SK-N-SH (cell line): Measurements from ENCODE around the gene MEGF6. TPM values are rescaled to one million over a fixed set of nuclear protein-coding genes. Genes with fewer than 3 reads are reported as not detected.

Experiments
- CTCF ChIA-PET: fragments of 300-600, 350-600 bp; formaldehyde crosslinking; extraction: SDS; loops from one replicate; lab custom pipeline; 2021; lab: Yijun Ruan, JAX
- POLR2A ChIA-PET: fragments of 350-600 bp; sonication (Branson Sonifier 250); formaldehyde crosslinking; extraction: SDS; loops from one replicate; lab custom pipeline; 2020; ENCODE audit warnings: antibody characterized with exemption, inconsistent platforms; lab: Yijun Ruan, JAX
- DNase-seq: peaks from one replicate; pipeline ENCODE4 v3.0.0; 2012
- H2AFZ ChIP-seq: fragments of 200-600 bp; sonication (generic); 2 replicates; pipeline ENCODE4 v1.8.1; 2016; ENCODE audit warnings: antibody characterized with exemption, mild to moderate bottlenecking, low read depth
- H3F3A ChIP-seq: fragments of 200-600 bp; sonication (generic); replicated peaks from 2 replicates; pipeline ENCODE3; 2016; ENCODE audit warnings: antibody characterized with exemption, mild to moderate bottlenecking; ENCODE audit not compliant: insufficient read depth
- H3K27ac ChIP-seq, 2 experiments: fragments of 200-500 bp in 1 of 2; fragments of 200-600 bp in 1 of 2; sonication (Bioruptor generic) in 1 of 2; sonication (generic), shearing (Covaris generic) in 1 of 2; 2 replicates each; pipeline versions ENCODE4 v1.5.1 to v1.6.1; 2014 to 2016; ENCODE audit warnings: low read depth in 2 of 2, inconsistent platforms in 1 of 2, low read length in 1 of 2, mild to moderate bottlenecking in 1 of 2, mixed read lengths in 1 of 2
- H3K27me3 ChIP-seq: fragments of 200-600 bp; sonication (generic), shearing (Covaris generic); 2 replicates; pipeline ENCODE4 v1.6.1; 2016; ENCODE audit warnings: mixed run types; ENCODE audit not compliant: insufficient read depth
- H3K36me3 ChIP-seq, 2 experiments: fragments of 200-500 bp in 1 of 2; fragments of 200-600 bp in 1 of 2; sonication (Bioruptor generic) in 1 of 2; sonication (generic) in 1 of 2; replicated peaks in 1 of 2; 2 replicates each; pipeline versions ENCODE3 to v1.5.1; 2014 to 2016; ENCODE audit warnings: low read length in 1 of 2, mild to moderate bottlenecking in 1 of 2; ENCODE audit not compliant: insufficient read depth in 2 of 2, control insufficient read depth in 1 of 2
- H3K4me1 ChIP-seq, 2 experiments: fragments of 200-500 bp in 1 of 2; fragments of 200-600 bp in 1 of 2; sonication (Bioruptor generic) in 1 of 2; sonication (generic), shearing (Covaris generic) in 1 of 2; 2 replicates each; pipeline versions ENCODE4 v1.5.1 to v1.6.1; 2014 to 2016; ENCODE audit warnings: low read depth in 1 of 2, low read length in 1 of 2, mixed run types in 1 of 2; ENCODE audit not compliant: insufficient read depth in 2 of 2, control insufficient read depth in 1 of 2
- H3K4me2 ChIP-seq: fragments of 200-600 bp; sonication (generic), shearing (Covaris generic); 2 replicates; pipeline ENCODE4 v1.6.1; 2017; ENCODE audit warnings: mixed run types
- H3K4me3 ChIP-seq, 2 experiments: fragments of 200-500 bp in 1 of 2; fragments of 200-600 bp in 1 of 2; sonication (Bioruptor generic) in 1 of 2; sonication (generic), shearing (Covaris generic) in 1 of 2; 2 replicates each; pipeline versions ENCODE4 v1.5.1 to v1.8.1; 2014 to 2016; ENCODE audit warnings: low read depth in 2 of 2, inconsistent platforms in 1 of 2, low read length in 1 of 2, mild to moderate bottlenecking in 1 of 2, mixed read lengths in 1 of 2, moderate library complexity in 1 of 2
- H3K79me2 ChIP-seq: fragments of 200-600 bp; sonication (generic); 2 replicates; pipeline ENCODE4 v1.8.1; 2017; ENCODE audit warnings: mild to moderate bottlenecking; ENCODE audit not compliant: insufficient read depth
- H3K9ac ChIP-seq: fragments of 200-600 bp; sonication (generic); 2 replicates; pipeline ENCODE4 v1.6.1; 2017; ENCODE audit warnings: mixed run types
- H3K9me2 ChIP-seq: fragments of 200-600 bp; sonication (generic); 2 replicates; pipeline ENCODE4 v1.6.1; 2017; ENCODE audit warnings: mixed run types
- H3K9me3 ChIP-seq: fragments of 200-600 bp; sonication (generic); 2 replicates; pipeline ENCODE4 v1.6.1; 2017; ENCODE audit warnings: mixed run types, mild to moderate bottlenecking, moderate library complexity
- H4K20me1 ChIP-seq: fragments of 200-600 bp; sonication (generic); 2 replicates; pipeline ENCODE4 v1.6.1; 2017; ENCODE audit warnings: mild to moderate bottlenecking, mixed run types; ENCODE audit not compliant: insufficient read depth
- EP300 ChIP-seq, 2 experiments: IDR thresholded peaks; 2 replicates each; pipeline versions ENCODE4 v1.4.0 to v1.6.1; 2012; ENCODE audit warnings: borderline replicate concordance in 1 of 2, low read depth in 1 of 2, low read length in 1 of 2
- FOSL2 ChIP-seq: IDR thresholded peaks from 2 replicates; pipeline ENCODE4 v1.4.0; 2012; ENCODE audit warnings: low read depth, mild to moderate bottlenecking, moderate library complexity, borderline replicate concordance
- FOXM1 ChIP-seq: IDR thresholded peaks from 2 replicates; pipeline ENCODE4 v1.4.0; 2012; ENCODE audit warnings: low read depth, mild to moderate bottlenecking
- GATA2 ChIP-seq: sonication (generic); formaldehyde crosslinking; IDR thresholded peaks from 2 replicates; pipeline ENCODE4 v1.5.0; 2020; ENCODE audit warnings: mild to moderate bottlenecking, missing genetic modification reagents
- JUND ChIP-seq: IDR thresholded peaks from 2 replicates; pipeline ENCODE4 v1.4.0; 2012
- MEF2A ChIP-seq: IDR thresholded peaks from 2 replicates; pipeline ENCODE4 v1.4.0; 2012; ENCODE audit warnings: low read depth, borderline replicate concordance
- MXI1 ChIP-seq: IDR thresholded peaks from 2 replicates; pipeline ENCODE4 v1.6.1; 2012; ENCODE audit warnings: mild to moderate bottlenecking, low read depth, low read length, improper control_type of control experiment
- NFIC ChIP-seq: IDR thresholded peaks from 2 replicates; pipeline ENCODE4 v1.4.0; 2012; ENCODE audit warnings: borderline replicate concordance
- POLR2AphosphoS5 ChIP-seq: IDR thresholded peaks from 2 replicates; pipeline ENCODE4 v1.6.1; 2012; ENCODE audit warnings: low read depth, low read length
- RCOR1 ChIP-seq: fragments of 150-350 bp; IDR thresholded peaks from 2 replicates; pipeline ENCODE4 v1.6.1; 2017; ENCODE audit warnings: antibody characterized with exemption, low read length
- RXRA ChIP-seq: IDR thresholded peaks from 2 replicates; pipeline ENCODE4 v1.4.0; 2012; ENCODE audit warnings: low read depth, mild to moderate bottlenecking, borderline replicate concordance
- TCF12 ChIP-seq: IDR thresholded peaks from 2 replicates; pipeline ENCODE4 v1.4.0; 2012
- YY1 ChIP-seq: IDR thresholded peaks from 2 replicates; pipeline ENCODE4 v1.4.0; 2012; ENCODE audit warnings: low read depth, mild to moderate bottlenecking
- WGBS: methylation state at CpG from one replicate; pipeline ENCODE4 v1.1.6; 2017; ENCODE audit warnings: low lambda C conversion rate; 5-methylcytosine and 5-hydroxymethylcytosine counted together
- polyA plus RNA-seq, 3 experiments: library from polyadenylated mRNA; depleted of rRNA; stranded (reverse); fragments of >200 nt; gene quantifications; 2 replicates each; pipeline ENCODE4 v1.2.3, GENCODE V29; 2012
- TF ChIP-seq, protein P1 (sequence below): IDR thresholded peaks from 2 replicates; pipeline ENCODE4 v1.4.0; 2012; ENCODE audit warnings: low read depth, borderline replicate concordance
- TF ChIP-seq, protein P2 (sequence below): fragments of 150-350 bp; IDR thresholded peaks from 2 replicates; pipeline ENCODE4 v1.6.1; 2016; ENCODE audit warnings: mild to moderate bottlenecking, low read depth, low read length
- TF ChIP-seq, protein P3 (sequence below): IDR thresholded peaks from 2 replicates; pipeline ENCODE4 v1.4.0; 2012; ENCODE audit warnings: low read depth

Gene MEGF6
- polyA plus RNA-seq, 1 of the 3 experiments (the other 2 are of a cell fraction): 7.6 TPM

DNA sequence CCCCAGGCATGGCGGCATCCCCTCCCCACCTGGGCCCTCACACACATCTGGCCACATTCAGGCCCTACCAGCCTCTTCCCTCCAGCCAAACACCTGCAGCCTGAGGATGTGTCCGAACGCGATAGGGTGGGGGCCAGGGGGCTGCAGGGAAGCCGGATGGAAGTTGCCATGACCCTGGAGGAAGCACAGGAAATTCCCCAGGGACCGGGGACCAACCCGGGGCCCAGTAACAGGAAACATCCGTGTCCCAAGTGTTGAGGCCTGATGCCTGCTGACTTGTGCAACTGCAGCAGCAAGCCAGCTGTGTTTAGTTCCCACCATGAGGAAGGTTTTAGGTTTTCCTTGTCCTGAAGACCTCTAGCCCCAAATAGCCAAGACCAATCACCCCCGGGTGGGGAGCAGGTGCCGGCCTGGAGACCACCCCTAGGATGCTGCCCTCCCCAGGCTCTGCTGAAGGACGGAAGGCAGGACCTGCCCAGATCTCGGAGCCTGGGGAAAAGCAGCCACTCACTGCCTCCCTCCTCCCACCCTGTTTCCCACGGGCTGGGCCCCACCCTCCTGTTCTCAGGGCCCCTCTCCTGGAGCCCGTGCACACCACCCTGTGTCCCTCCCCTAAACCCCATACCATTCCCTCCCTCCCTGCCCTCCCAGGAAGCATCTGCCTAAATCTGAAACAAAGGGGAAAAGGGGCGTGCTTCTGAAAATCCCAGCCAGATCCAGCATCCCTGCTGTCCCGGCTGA is 29.8 kb downstream of the MEGF6 start:
- no peaks in the 10 kb centered on the region for H3K9me3 ChIP-seq
- POLR2A ChIA-PET: no interaction called here
- no peaks in the 10 kb centered on the region for H4K20me1 ChIP-seq
- no peak overlapping the region for H3K4me3 ChIP-seq
- peaks cover 0 to 39% of the 10 kb centered on the region in 2 experiments; a peak in 1 of 4 replicates for H3K4me1 ChIP-seq
- no peak overlapping the region for H2AFZ ChIP-seq
- H3K27me3 ChIP-seq: no peaks in the 10 kb centered on the region
- DNase-seq: peak; percentile 55
- no peak overlapping the region for H3K4me2 ChIP-seq
- no peaks in the 10 kb centered on the region for H3K36me3 ChIP-seq
- CTCF ChIA-PET: interaction anchor here (1.6 kb wide), 1 partner anchor 128 kb away, joined by 9 read pairs; no protein-coding TSS in a partner anchor
- H3K79me2 ChIP-seq: no peaks in the 10 kb centered on the region
- no peaks in the 10 kb centered on the region for H3F3A ChIP-seq
- H3K27ac ChIP-seq: peak overlapping the region in 1 of 2 experiments; percentile 22; a peak in 1 of 4 replicates
- TF ChIP-seq FOSL2 (no peak), MXI1 (no peak), MEF2A (no peak), TCF12 (no peak), RCOR1 (no peak), YY1 (no peak), GATA2 (no peak), POLR2AphosphoS5 (no peak)
- TF ChIP-seq, protein P1, sequence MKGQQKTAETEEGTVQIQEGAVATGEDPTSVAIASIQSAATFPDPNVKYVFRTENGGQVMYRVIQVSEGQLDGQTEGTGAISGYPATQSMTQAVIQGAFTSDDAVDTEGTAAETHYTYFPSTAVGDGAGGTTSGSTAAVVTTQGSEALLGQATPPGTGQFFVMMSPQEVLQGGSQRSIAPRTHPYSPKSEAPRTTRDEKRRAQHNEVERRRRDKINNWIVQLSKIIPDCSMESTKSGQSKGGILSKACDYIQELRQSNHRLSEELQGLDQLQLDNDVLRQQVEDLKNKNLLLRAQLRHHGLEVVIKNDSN: no peak
- no peak overlapping the region for H3K9ac ChIP-seq
- H3K9me2 ChIP-seq: no peaks in the 10 kb centered on the region
- WGBS: 37% methylated on average over 9 of the region's 16 CpGs

GRCh38 chr1:3580231-3580630 is 31.1 kb downstream of the MEGF6 start:
- no peaks in the 10 kb centered on the region for H4K20me1 ChIP-seq
- no peak overlapping the region for H3K4me3 ChIP-seq
- no peaks in the 10 kb centered on the region for H3K79me2 ChIP-seq
- TF ChIP-seq NFIC: no peak
- no peak for TF ChIP-seq RCOR1
- TF ChIP-seq FOXM1: no peak
- no peak for TF ChIP-seq JUND
- TF ChIP-seq, protein P2, sequence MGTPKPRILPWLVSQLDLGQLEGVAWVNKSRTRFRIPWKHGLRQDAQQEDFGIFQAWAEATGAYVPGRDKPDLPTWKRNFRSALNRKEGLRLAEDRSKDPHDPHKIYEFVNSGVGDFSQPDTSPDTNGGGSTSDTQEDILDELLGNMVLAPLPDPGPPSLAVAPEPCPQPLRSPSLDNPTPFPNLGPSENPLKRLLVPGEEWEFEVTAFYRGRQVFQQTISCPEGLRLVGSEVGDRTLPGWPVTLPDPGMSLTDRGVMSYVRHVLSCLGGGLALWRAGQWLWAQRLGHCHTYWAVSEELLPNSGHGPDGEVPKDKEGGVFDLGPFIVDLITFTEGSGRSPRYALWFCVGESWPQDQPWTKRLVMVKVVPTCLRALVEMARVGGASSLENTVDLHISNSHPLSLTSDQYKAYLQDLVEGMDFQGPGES: no peak
- TF ChIP-seq RXRA: no peak
- TF ChIP-seq, protein P3, sequence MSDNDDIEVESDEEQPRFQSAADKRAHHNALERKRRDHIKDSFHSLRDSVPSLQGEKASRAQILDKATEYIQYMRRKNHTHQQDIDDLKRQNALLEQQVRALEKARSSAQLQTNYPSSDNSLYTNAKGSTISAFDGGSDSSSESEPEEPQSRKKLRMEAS: no peak
- no peak for TF ChIP-seq TCF12
- TF ChIP-seq EP300 (IDR thresholded peaks at IDR 0.05; ENCODE audit: borderline replicate concordance in 1 of 2, low read depth in 1 of 2, low read length in 1 of 2): no peak
- DNase-seq: no peak
- H3K27ac ChIP-seq: no peak overlapping the region
- H3K36me3 ChIP-seq: no peaks in the 10 kb centered on the region
- POLR2A ChIA-PET: no interaction called here
- H2AFZ ChIP-seq: no peak overlapping the region
- no peaks in the 10 kb centered on the region for H3F3A ChIP-seq
- no peak overlapping the region for H3K9ac ChIP-seq
- CTCF ChIA-PET: interaction anchor here (0.5 to 1.5 kb wide), 3 partner anchors 34 to 89 kb away, joined by 3 read pairs; no protein-coding TSS in a partner anchor
- H3K9me3 ChIP-seq: no peaks in the 10 kb centered on the region
- peaks cover 0 to 48% of the 10 kb centered on the region in 2 experiments; a peak in 1 of 4 replicates for H3K4me1 ChIP-seq
- no peaks in the 10 kb centered on the region for H3K27me3 ChIP-seq
- no peak overlapping the region for H3K4me2 ChIP-seq
- H3K9me2 ChIP-seq: no peaks in the 10 kb centered on the region
- WGBS: 69% methylated on average over 6 of the region's 9 CpGs
